CD8-positive, alpha-beta memory T cell (primary cell): Measurements from ENCODE around the gene AIFM2. TPM values are rescaled to one million over a fixed set of nuclear protein-coding genes. Genes with fewer than 3 reads are reported as not detected.
"Not testable (repeated sequence)": the region's sequence is repeated elsewhere in the genome, so short reads cannot be mapped to it uniquely, and the experiment has no call there.

Experiments used
- CTCF ChIA-PET: fragments of 350-600 bp; sonication (Branson Sonifier 250); formaldehyde crosslinking; loops from one replicate; lab custom pipeline; 2021; ENCODE audit warnings: antibody characterized with exemption; lab: Charles Lee
- POLR2A ChIA-PET: fragments of 350-600 bp; sonication (Branson Sonifier 250); formaldehyde crosslinking; loops from one replicate; lab custom pipeline; 2021; ENCODE audit warnings: antibody characterized with exemption; lab: Charles Lee
- DNase-seq, 5 donors: peaks; one replicate each; pipeline versions ENCODE4 v3.0.0 to v3.0.0-alpha.2; 2020 to 2022; ENCODE audit warnings: mixed read lengths in 1 of 5
- H3K27ac ChIP-seq: one replicate; pipeline ENCODE4 v1.7.0; 2013; ENCODE audit warnings: low read depth, mild to moderate bottlenecking, low read length, moderate library complexity
- H3K27me3 ChIP-seq: 2 replicates; pipeline ENCODE4 v1.7.0; 2013; ENCODE audit warnings: low read length, mild to moderate bottlenecking; ENCODE audit not compliant: insufficient read depth, poor library complexity, severe bottlenecking
- H3K36me3 ChIP-seq: 2 replicates; pipeline ENCODE4 v1.7.0; 2013; ENCODE audit warnings: mild to moderate bottlenecking, low read length, moderate library complexity; ENCODE audit not compliant: insufficient read depth
- H3K4me1 ChIP-seq: 2 replicates; pipeline ENCODE4 v1.7.0; 2013; ENCODE audit warnings: mild to moderate bottlenecking, low read length, moderate library complexity; ENCODE audit not compliant: insufficient read depth
- H3K4me3 ChIP-seq: 2 replicates; pipeline ENCODE4 v1.7.0; 2013; ENCODE audit warnings: mild to moderate bottlenecking, low read length
- H3K9me3 ChIP-seq: 2 replicates; pipeline ENCODE4 v1.7.0; 2013; ENCODE audit warnings: mild to moderate bottlenecking, low read length
- H3K27ac Mint-ChIP-seq, 8 donors: one replicate each; pipeline ENCODE4 v1.8.0; 2020 to 2021; ENCODE audit warnings: mixed read lengths in 8 of 8, mild to moderate bottlenecking in 6 of 8, inconsistent platforms in 3 of 8, moderate library complexity in 3 of 8
- H3K27me3 Mint-ChIP-seq, 2 donors: one replicate each; pipeline ENCODE4 v1.8.0; 2020 to 2021; ENCODE audit warnings: mixed read lengths in 2 of 2, mild to moderate bottlenecking in 1 of 2, moderate library complexity in 1 of 2
- H3K36me3 Mint-ChIP-seq, 3 donors: one replicate each; pipeline ENCODE4 v1.8.0; 2020 to 2021; ENCODE audit warnings: mixed read lengths in 3 of 3, inconsistent platforms in 1 of 3, mild to moderate bottlenecking in 1 of 3
- H3K4me1 Mint-ChIP-seq, 3 donors: one replicate each; pipeline ENCODE4 v1.8.0; 2020 to 2021; ENCODE audit warnings: mixed read lengths in 3 of 3, inconsistent platforms in 1 of 3, mild to moderate bottlenecking in 1 of 3
- H3K4me3 Mint-ChIP-seq, 7 donors: one replicate each; pipeline ENCODE4 v1.8.0; 2020 to 2021; ENCODE audit warnings: mixed read lengths in 7 of 7, mild to moderate bottlenecking in 6 of 7, moderate library complexity in 4 of 7, inconsistent platforms in 2 of 7
- H3K9me3 Mint-ChIP-seq, 5 donors: one replicate each; pipeline ENCODE4 v1.8.0; 2020 to 2022; ENCODE audit warnings: mixed read lengths in 5 of 5, mild to moderate bottlenecking in 3 of 5, moderate library complexity in 2 of 5, inconsistent platforms in 1 of 5
- polyA plus RNA-seq: library from polyadenylated mRNA; unstranded; fragments of 300-500 nt; fragmentation: Illumina TruSeq; gene quantifications from one replicate; pipeline ENCODE4 v1.2.3, GENCODE V29; 2021
- total RNA-seq, 2 experiments: library from RNA; stranded (reverse); gene quantifications; one replicate each; pipeline ENCODE4 v1.2.3, GENCODE V29; 2021

AIFM2 gene
- total and polyA plus RNA-seq, 3 experiments from 2014 or later, result 3.5 to 17.9 (median 17.6) TPM

DNA sequence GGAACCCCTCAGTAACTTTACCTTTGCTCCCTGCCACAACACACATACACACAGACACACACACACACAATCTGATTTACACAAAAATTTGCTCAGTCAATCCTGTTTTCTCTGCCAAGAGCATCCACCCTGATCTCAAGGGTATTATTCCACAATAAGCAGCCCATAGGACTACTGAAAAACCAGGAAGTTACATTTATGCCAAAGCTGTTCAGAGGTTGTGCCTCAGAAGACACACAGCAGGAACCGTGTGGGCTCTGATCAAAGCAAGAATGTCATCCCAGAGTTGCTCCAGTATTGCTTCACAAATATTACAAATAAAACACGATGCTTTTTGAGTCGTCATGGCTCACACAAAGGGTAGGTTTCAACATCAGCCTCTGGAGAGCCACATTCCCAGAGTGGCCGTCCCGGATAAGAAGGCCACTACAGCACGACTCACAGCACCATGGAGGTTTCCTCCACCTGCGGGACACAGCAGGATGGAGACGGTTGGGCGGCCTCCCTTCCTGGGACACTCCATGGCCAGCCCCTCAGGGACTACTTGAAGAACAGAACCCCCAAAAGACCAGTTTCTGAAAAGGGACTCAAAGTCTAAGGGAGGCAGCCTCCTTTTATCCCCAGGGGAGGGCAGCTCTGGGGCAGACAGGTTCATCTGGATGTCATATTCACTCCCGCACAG lies 1.6 kb downstream of the AIFM2 start:
- Histone ChIP-seq H3K36me3 (no peaks in the 10 kb centered on the region), H3K4me1 (peaks cover 11% of the 10 kb centered on the region), H3K27ac (no peak overlapping the region), H3K9me3 (no peaks in the 10 kb centered on the region), H3K27me3 (no peaks in the 10 kb centered on the region), H3K4me3 (no peak overlapping the region)
- DNase-seq, result no peak
- POLR2A ChIA-PET, result no interaction called here
- CTCF ChIA-PET, result interaction anchor here (1.1 kb wide), 1 partner anchor 14 kb away, joined by 4 read pairs; no protein-coding TSS in a partner anchor
- Mint-ChIP-seq H3K27me3 (peaks cover 0 to 1% of the 10 kb centered on the region in 2 donors), H3K4me1 (peaks cover 19 to 36% (median 33%) of the 10 kb centered on the region in 3 donors), H3K27ac (peak overlapping the region in 2 of 8 donors; percentile 17 to 52), H3K9me3 (no peaks in the 10 kb centered on the region), H3K4me3 (peak overlapping the region in 6 of 7 donors; percentile 32 to 89 (median 60)), H3K36me3 (peaks cover 0 to 8% (median 2%) of the 10 kb centered on the region in 3 donors)

DNA sequence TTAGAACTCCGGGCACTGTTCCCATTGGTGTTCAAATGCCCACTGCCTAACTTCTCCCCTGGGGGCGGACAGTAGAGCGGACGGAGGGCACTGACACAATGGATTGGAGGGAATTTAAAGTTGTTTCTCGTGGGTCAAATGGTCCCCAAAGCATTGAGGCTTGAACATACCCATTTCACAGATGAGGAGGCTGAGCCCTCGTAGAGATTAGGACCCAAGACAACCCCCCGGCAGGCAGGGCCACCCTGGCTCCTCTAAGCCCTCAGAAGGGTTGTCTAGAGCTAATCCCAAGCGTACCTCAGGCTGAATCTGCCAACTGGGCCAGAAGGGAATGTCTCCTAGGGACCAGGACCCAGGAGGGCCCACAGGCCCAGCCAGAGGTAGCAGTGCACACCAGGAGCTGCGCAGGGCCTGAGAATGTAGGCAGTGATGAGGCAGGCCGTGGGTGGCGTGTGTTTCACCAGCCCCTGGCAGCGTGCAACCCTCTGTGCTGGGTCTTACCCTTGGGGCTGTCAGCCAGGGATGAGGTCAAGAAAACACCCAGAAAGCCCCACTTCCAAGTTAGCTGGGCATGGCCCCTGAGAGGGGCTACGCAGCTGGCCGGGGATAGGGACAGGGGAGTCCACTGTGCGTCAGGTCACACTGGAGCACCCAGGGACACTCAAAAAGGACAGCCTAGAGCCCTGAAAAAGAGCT lies 5.8 kb downstream of the AIFM2 start:
- H3K27me3 ChIP-seq, result no peaks in the 10 kb centered on the region
- Mint-ChIP-seq H3K4me3 (no peak overlapping the region), H3K36me3 (peaks cover 0 to 7% (median 4%) of the 10 kb centered on the region in 3 donors), H3K27ac (peak overlapping the region in 2 of 8 donors; percentile 17 to 65), H3K9me3 (no peaks in the 10 kb centered on the region), H3K27me3 (no peaks in the 10 kb centered on the region), H3K4me1 (peaks cover 5 to 17% (median 14%) of the 10 kb centered on the region in 3 donors)
- ChIA-PET POLR2A (no interaction called here), CTCF (interaction anchor here (1.3 to 4.2 kb wide), 3 partner anchors 9 to 19 kb away, joined by 3 to 23 read pairs (median 7); partner anchors contain the start of gene TYSND1)
- H3K9me3 ChIP-seq, result no peaks in the 10 kb centered on the region
- DNase-seq, result peak in 1 of 5 donors; percentile 28
- no peak overlapping the region for H3K4me3 ChIP-seq
- no peak overlapping the region for H3K27ac ChIP-seq
- peaks cover 4% of the 10 kb centered on the region for H3K4me1 ChIP-seq
- H3K36me3 ChIP-seq, result no peaks in the 10 kb centered on the region

DNA sequence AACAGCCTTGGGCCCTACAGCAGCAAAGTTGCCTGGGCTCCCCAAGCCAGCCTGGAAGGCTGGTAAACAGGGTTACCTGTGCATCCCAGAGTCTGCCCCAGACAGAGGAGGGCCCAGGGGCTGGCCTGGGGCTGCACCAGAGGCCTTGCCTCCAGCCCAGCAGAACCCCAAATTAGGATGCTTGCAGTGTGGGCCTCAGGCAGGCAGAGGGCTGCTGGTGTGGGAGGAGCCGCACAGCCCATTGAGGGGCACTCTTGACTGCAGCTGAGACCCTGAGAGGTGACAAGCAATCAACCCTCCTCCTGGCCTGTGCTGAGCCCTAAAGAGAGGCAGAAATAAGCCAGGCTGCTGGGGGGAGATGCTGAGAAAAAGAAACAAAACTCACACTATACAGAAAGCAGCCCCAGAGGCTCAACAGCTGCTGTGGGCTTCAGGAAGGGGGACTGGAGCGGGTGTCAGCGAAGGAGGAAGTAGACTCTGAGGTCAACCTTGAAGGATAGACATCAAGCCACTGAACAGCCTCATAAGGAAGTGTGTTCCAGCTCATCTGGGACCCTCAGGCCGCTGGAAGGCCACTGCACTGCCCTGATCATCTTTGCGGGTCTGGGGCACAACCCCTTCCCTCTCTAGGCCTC lies 6.6 kb downstream of the AIFM2 start:
- ChIA-PET CTCF (interaction anchor here (1.3 to 4.2 kb wide), 3 partner anchors 8 to 20 kb away, joined by 3 to 23 read pairs (median 7); partner anchors contain the start of gene TYSND1), POLR2A (no interaction called here)
- Histone ChIP-seq H3K27ac (no peak overlapping the region), H3K4me1 (no peaks in the 10 kb centered on the region), H3K9me3 (no peaks in the 10 kb centered on the region), H3K36me3 (no peaks in the 10 kb centered on the region), H3K27me3 (no peaks in the 10 kb centered on the region), H3K4me3 (no peak overlapping the region)
- H3K27ac Mint-ChIP-seq, result no peak overlapping the region
- no peaks in the 10 kb centered on the region for H3K9me3 Mint-ChIP-seq
- H3K4me3 Mint-ChIP-seq, result no peak overlapping the region
- H3K27me3 Mint-ChIP-seq, result no peaks in the 10 kb centered on the region
- H3K4me1 Mint-ChIP-seq, result peaks cover 4 to 9% (median 9%) of the 10 kb centered on the region in 3 donors
- peaks cover 0 to 7% (median 6%) of the 10 kb centered on the region in 3 donors for H3K36me3 Mint-ChIP-seq
- DNase-seq, result peak in 1 of 5 donors; percentile 30

DNA sequence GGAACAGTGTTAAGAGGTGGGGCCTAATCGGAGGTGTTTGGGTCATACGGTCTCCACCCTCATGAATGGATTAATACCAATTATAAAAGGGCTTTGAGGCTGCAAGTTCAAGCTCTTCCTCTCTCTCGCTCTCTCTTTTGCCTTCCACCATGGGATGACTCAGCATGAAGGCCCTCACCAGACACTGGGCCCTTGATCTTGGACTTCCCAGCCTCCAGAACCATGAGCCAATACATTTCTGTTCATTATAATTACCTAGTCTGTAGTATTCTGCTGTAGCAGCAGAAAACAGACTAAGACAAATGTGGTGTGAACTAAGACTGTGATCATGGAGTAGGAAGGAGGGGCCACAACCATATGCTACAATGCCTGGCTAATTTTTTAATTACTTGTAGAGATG lies 7.7 kb downstream of the AIFM2 start:
- POLR2A ChIA-PET, result no interaction called here
- DNase-seq, result no peak
- CTCF ChIA-PET, result interaction anchor here (1.4 to 4.2 kb wide), 2 partner anchors 9 to 21 kb away, joined by 5 to 23 read pairs; partner anchors contain the start of gene TYSND1

DNA sequence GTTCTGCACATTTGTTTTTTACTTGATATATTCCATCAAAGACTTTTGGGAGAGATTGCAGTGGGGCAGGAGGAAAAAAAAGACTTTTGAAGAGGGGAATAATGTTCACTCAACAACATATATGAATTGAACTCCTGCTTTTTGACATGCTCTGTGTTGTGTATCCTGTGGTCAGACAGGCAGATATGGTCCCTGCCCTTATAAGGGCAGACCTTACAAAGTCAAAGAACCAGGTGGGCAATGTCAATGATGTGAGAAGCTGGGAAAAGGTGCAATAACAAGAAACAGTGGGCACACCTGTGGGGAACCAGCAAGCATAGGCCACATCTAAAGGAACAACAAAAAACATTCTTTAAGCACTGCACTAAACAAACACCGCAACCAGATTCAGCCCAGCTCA lies 8.2 kb downstream of the AIFM2 start:
- no peaks in the 10 kb centered on the region for H3K9me3 ChIP-seq
- no peak overlapping the region for H3K27ac ChIP-seq
- Mint-ChIP-seq H3K27me3 (no peaks in the 10 kb centered on the region), H3K4me1 (no peaks in the 10 kb centered on the region), H3K27ac (no peak overlapping the region), H3K9me3 (no peaks in the 10 kb centered on the region), H3K36me3 (peaks cover 3 to 21% (median 7%) of the 10 kb centered on the region in 3 donors), H3K4me3 (no peak overlapping the region)
- H3K27me3 ChIP-seq, result no peaks in the 10 kb centered on the region
- CTCF ChIA-PET, result interaction anchor here (1.4 to 4.2 kb wide), 2 partner anchors 8 to 22 kb away, joined by 5 to 23 read pairs; partner anchors contain the start of gene TYSND1
- no peaks in the 10 kb centered on the region for H3K4me1 ChIP-seq
- H3K36me3 ChIP-seq, result no peaks in the 10 kb centered on the region
- POLR2A ChIA-PET, result no interaction called here
- no peak overlapping the region for H3K4me3 ChIP-seq
- DNase-seq, result no peak

More for the DNA sequence above, 7.7 kb downstream of the AIFM2 start:
- Mint-ChIP-seq H3K36me3 (peaks cover 3 to 16% (median 7%) of the 10 kb centered on the region in 3 donors), H3K9me3 (no peaks in the 10 kb centered on the region), H3K27ac (no peak overlapping the region), H3K27me3 (no peaks in the 10 kb centered on the region), H3K4me3 (no peak overlapping the region), H3K4me1 (no peaks in the 10 kb centered on the region)
- Histone ChIP-seq H3K4me3 (no peak overlapping the region), H3K27me3 (no peaks in the 10 kb centered on the region), H3K36me3 (no peaks in the 10 kb centered on the region), H3K27ac (no peak overlapping the region), H3K4me1 (no peaks in the 10 kb centered on the region), H3K9me3 (no peaks in the 10 kb centered on the region)

DNA sequence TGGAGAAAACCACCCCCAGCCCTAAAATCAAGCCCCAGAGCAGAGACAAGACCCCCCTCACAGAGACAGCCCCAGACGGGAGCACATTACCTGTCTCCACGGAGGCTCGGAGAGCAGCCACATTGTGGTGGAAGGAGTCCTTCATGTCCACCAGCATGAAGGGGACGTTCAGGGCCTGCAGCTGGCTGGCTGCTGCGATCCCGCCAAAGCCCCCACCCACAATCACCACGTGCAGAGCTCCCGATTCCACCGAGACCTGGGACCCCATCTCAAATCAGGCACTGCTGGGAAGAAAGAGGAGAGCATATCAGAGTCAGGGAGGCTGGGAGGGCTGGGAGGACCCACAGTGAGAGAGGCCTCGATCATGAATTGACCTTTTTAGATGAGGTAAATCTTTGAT lies 8.8 kb downstream of the AIFM2 start:
- CTCF ChIA-PET, result interaction anchor here (1.2 to 6.4 kb wide), 4 partner anchors 8 to 28 kb away, joined by 4 to 30 read pairs (median 14); partner anchors contain the start of gene TYSND1
- H3K4me1 Mint-ChIP-seq, result no peaks in the 10 kb centered on the region
- Histone ChIP-seq H3K27me3 (no peaks in the 10 kb centered on the region), H3K27ac (no peak overlapping the region), H3K36me3 (no peaks in the 10 kb centered on the region), H3K4me3 (no peak overlapping the region), H3K9me3 (no peaks in the 10 kb centered on the region), H3K4me1 (no peaks in the 10 kb centered on the region)
- H3K27ac Mint-ChIP-seq, result no peak overlapping the region
- no peak for DNase-seq
- no peaks in the 10 kb centered on the region for H3K27me3 Mint-ChIP-seq
- POLR2A ChIA-PET, result no interaction called here
- H3K4me3 Mint-ChIP-seq, result no peak overlapping the region
- H3K9me3 Mint-ChIP-seq, result no peaks in the 10 kb centered on the region
- peaks cover 3 to 27% (median 7%) of the 10 kb centered on the region in 3 donors for H3K36me3 Mint-ChIP-seq

DNA sequence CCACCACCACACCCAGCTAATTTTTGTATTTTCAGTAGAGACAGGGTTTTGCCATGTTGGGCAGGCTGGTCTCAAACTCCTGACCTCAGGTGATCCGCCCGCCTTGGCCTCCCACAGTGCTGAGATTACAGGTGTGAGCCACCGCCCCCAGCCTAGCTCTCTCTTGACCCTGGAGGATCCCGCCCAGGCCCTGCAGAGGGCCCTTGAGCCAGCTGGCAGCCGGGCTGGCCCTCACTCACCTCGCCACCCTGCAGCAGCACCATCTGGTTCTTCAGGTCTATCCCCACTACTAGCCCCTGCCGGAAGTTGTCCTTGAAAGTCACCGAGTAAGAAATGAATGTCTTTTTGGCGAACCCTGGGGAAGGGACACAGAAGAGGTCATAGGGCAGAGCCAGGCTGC lies 9.5 kb downstream of the AIFM2 start:
- H3K27ac ChIP-seq, H3K9me3 Mint-ChIP-seq, DNase-seq, H3K27ac Mint-ChIP-seq, H3K9me3 ChIP-seq, H3K36me3 ChIP-seq, H3K27me3 Mint-ChIP-seq, H3K4me1 ChIP-seq, H3K4me3 Mint-ChIP-seq, H3K27me3 ChIP-seq, H3K4me3 ChIP-seq, H3K4me1 Mint-ChIP-seq, POLR2A ChIA-PET: not testable (repeated sequence)
- peaks cover 3 to 31% (median 7%) of the 10 kb centered on the region in 3 donors for H3K36me3 Mint-ChIP-seq
- CTCF ChIA-PET, result interaction anchor here (1.2 to 6.4 kb wide), 4 partner anchors 10 to 27 kb away, joined by 3 to 30 read pairs (median 4); partner anchors contain the start of genes AIFM2 and TYSND1
